ENCODE data around the gene BBS2. TPM values are rescaled to one million over a fixed set of nuclear protein-coding genes. Genes with fewer than 3 reads are reported as not detected.

Gene BBS2
- total and polyA plus RNA-seq, 9 of the 15 experiments (the other 6 are each of a cell fraction or from before 2014, with no cell fraction given) = 4.2 to 22.7 (median 10.2) TPM

DNA sequence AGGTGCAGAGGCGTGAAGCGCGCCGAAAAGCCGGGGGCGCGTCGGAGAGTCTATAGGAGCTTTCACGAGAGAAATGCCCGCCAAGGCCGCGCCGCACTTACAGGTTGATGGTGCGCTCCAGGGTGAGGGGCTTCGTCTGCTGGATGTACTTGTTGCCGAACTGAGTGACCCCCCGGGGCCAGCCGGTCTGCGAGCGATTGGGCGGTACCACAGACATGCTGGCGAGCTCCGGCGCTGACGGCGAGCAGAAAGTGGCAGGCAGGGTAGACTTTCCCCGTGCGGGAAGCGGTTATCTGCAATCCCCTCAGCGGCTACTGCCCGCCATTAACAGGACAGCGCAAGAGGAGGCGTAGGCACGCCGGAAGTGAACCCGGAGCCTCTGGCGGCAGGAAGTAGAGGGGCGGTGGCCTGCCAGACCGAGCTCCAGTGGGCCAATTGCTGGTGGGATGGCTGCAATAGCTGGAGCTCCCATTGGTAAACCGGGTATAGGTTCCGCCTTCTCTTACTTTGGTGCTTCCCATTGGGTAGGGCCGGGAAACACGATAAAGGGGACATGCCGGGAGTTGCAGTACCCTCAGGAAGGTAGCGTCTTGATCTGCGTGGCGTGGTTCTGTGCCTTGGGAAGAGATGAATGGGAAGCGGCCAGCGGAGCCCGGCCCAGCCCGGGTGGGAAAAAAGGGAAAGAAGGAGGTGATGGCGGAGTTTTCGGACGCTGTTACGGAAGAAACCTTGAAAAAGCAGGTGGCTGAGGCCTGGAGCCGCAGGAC is 68.7 kb downstream of the BBS2 start, which contains the start of the genes NUDT21 and OGFOD1 (continued):
- TF ChIP-seq, protein P1, sequence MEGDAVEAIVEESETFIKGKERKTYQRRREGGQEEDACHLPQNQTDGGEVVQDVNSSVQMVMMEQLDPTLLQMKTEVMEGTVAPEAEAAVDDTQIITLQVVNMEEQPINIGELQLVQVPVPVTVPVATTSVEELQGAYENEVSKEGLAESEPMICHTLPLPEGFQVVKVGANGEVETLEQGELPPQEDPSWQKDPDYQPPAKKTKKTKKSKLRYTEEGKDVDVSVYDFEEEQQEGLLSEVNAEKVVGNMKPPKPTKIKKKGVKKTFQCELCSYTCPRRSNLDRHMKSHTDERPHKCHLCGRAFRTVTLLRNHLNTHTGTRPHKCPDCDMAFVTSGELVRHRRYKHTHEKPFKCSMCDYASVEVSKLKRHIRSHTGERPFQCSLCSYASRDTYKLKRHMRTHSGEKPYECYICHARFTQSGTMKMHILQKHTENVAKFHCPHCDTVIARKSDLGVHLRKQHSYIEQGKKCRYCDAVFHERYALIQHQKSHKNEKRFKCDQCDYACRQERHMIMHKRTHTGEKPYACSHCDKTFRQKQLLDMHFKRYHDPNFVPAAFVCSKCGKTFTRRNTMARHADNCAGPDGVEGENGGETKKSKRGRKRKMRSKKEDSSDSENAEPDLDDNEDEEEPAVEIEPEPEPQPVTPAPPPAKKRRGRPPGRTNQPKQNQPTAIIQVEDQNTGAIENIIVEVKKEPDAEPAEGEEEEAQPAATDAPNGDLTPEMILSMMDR (IDR thresholded peaks at IDR 0.05 in 2 of 3, conservative IDR thresholded peaks at IDR 0.05 in 1 of 3; ENCODE audit: insufficient read depth in 2 of 3, low read depth in 1 of 3, low read length in 3 of 3) = no peak
- TF ChIP-seq POLR2H (tag; IDR thresholded peaks at IDR 0.05; ENCODE audit: low read depth) (peak; percentile 61), ZNF134 (CRISPR knock-in tag; conservative IDR thresholded peaks at IDR 0.05) (no peak), TRIM24 (IDR thresholded peaks at IDR 0.05) (no peak), SUPT5H (IDR thresholded peaks at IDR 0.05) (peak; percentile 88), ATF1 (CRISPR knock-in tag; IDR thresholded peaks at IDR 0.05) (no peak), ATF1 (tag; IDR thresholded peaks at IDR 0.05) (peak; percentile 85), POLR2AphosphoS5 (IDR thresholded peaks at IDR 0.05; ENCODE audit: control insufficient read depth, insufficient read depth, low read depth, low read length) (peak; percentile 83), ZBTB8A (IDR thresholded peaks at IDR 0.05; ENCODE audit: partially characterized antibody) (no peak), PHB (CRISPR knock-in tag; IDR thresholded peaks at IDR 0.05) (peak; percentile 51; the same call in 1 of the 2 replicates), MAZ (CRISPR knock-in tag; conservative IDR thresholded peaks at IDR 0.05 in 1 of 2, IDR thresholded peaks at IDR 0.05 in 1 of 2) (peak; percentile 39 to 76; a peak in 3 of 4 replicates), ZNF253 (CRISPR knock-in tag; conservative IDR thresholded peaks at IDR 0.05) (no peak), PRMT5 (CRISPR knock-in tag; IDR thresholded peaks at IDR 0.05) (no peak), HDAC2 (IDR thresholded peaks at IDR 0.05) (peak; percentile 63; the same call in 1 of the 2 replicates), ZNF24 (IDR thresholded peaks at IDR 0.05) (no peak), OTX1 (CRISPR knock-in tag; IDR thresholded peaks at IDR 0.05) (peak; percentile 51; the same call in 1 of the 2 replicates), RBFOX2 (IDR thresholded peaks at IDR 0.05; ENCODE audit: low read depth, low read length) (peak; percentile 91), ZFX (CRISPR knock-in tag; IDR thresholded peaks at IDR 0.05) (peak; percentile 81), GTF2F1 (IDR thresholded peaks at IDR 0.05; ENCODE audit: low read depth, low read length) (no peak), ERF (CRISPR knock-in tag; IDR thresholded peaks at IDR 0.05) (0 out of 2 replicates have a peak, but pooled peaks have one; percentile 45), KDM5B (IDR thresholded peaks at IDR 0.05; ENCODE audit: insufficient replicate concordance, low read depth, low read length) (peak; percentile 61), ZNF699 (CRISPR knock-in tag; IDR thresholded peaks at IDR 0.05; ENCODE audit: insufficient replicate concordance) (no peak), MYC (IDR thresholded peaks at IDR 0.05; ENCODE audit: low read depth, low read length) (peak; percentile 84), MYC (CRISPR knock-in tag; IDR thresholded peaks at IDR 0.05; ENCODE audit: borderline replicate concordance, low read depth) (no peak), SMARCA5 (IDR thresholded peaks at IDR 0.05) (no peak), SLC30A9 (CRISPR knock-in tag; IDR thresholded peaks at IDR 0.05) (no peak)
- TF ChIP-seq, protein P2, sequence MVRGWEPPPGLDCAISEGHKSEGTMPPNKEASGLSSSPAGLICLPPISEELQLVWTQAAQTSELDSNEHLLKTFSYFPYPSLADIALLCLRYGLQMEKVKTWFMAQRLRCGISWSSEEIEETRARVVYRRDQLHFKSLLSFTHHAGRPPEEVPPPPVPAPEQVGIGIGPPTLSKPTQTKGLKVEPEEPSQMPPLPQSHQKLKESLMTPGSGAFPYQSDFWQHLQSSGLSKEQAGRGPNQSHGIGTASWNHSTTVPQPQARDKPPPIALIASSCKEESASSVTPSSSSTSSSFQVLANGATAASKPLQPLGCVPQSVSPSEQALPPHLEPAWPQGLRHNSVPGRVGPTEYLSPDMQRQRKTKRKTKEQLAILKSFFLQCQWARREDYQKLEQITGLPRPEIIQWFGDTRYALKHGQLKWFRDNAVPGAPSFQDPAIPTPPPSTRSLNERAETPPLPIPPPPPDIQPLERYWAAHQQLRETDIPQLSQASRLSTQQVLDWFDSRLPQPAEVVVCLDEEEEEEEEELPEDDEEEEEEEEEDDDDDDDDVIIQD (CRISPR knock-in tag; IDR thresholded peaks at IDR 0.05) = no peak
- TF ChIP-seq, protein P3, sequence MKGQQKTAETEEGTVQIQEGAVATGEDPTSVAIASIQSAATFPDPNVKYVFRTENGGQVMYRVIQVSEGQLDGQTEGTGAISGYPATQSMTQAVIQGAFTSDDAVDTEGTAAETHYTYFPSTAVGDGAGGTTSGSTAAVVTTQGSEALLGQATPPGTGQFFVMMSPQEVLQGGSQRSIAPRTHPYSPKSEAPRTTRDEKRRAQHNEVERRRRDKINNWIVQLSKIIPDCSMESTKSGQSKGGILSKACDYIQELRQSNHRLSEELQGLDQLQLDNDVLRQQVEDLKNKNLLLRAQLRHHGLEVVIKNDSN (CRISPR knock-in tag; IDR thresholded peaks at IDR 0.05) = no peak

All from K562 (cell line).